ENCODE measurements around the gene CAND2. TPM values are rescaled to one million over a fixed set of nuclear protein-coding genes. Genes with fewer than 3 reads are reported as not detected.
"Not testable (repeated sequence)": the region's sequence is repeated elsewhere in the genome, so short reads cannot be mapped to it uniquely, and the experiment has no call there.

Gene CAND2
- total RNA-seq, 2 donors from 2014 or later = 41.6 to 51.0 TPM

GRCh38 chr3:12768579-12769527 is 27.6 kb upstream of the CAND2 start:
- DNase-seq = no peak
- intact Hi-C loops (cut with DNase I) = no loop called here

GRCh38 chr3:12769761-12770160 is 26.7 kb upstream of the CAND2 start:
- DNase-seq = no peak
- intact Hi-C loops (cut with DNase I) = no loop called here
- no peak for ATAC-seq

More at GRCh38 chr3:12768579-12769527, 27.6 kb upstream of the CAND2 start:
- no peak for ATAC-seq

DNA sequence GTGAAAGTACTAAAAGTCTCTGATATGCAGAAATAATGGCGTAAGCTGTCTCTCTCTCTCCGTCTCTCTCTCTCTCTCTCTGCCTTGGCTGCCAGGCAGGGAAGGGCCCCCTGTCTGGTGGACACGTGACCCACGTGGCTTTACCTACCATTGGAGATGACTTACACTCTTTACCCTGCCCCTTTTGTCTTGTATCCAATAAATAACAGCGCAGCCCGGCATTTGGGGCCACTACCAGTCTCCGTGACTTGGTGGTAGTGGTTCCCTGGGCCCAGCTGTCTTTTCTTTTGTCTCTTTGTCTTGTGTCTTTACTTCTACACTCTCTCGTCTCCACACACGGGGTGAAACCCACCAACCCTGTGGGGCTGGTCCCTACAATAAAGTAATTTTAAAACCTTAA is 25.2 kb upstream of the CAND2 start:
- no peak for DNase-seq
- intact Hi-C loops (cut with DNase I) = no loop called here
- ATAC-seq = no peak

DNA sequence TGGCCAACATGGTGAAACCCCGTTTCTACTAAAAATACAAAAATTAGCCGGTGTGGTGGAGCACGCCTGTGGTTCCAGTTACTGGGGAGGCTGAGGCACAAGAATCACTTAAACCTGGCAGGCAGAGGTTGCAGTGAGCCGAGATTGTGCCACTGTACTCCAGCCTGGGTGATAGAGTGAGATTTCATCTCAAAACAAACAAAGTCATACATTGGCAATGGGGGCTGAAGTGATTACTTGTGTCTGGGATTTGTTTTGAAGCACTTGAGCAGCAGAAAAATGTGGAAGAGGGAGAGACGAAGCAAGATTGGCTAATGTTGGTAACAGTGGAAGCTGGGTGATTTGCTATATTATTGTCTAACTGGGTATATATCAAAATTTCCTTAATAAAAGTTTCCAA is 24.0 kb upstream of the CAND2 start:
- ATAC-seq = no peak
- intact Hi-C loops (cut with DNase I) = no loop called here
- no peak for DNase-seq

DNA sequence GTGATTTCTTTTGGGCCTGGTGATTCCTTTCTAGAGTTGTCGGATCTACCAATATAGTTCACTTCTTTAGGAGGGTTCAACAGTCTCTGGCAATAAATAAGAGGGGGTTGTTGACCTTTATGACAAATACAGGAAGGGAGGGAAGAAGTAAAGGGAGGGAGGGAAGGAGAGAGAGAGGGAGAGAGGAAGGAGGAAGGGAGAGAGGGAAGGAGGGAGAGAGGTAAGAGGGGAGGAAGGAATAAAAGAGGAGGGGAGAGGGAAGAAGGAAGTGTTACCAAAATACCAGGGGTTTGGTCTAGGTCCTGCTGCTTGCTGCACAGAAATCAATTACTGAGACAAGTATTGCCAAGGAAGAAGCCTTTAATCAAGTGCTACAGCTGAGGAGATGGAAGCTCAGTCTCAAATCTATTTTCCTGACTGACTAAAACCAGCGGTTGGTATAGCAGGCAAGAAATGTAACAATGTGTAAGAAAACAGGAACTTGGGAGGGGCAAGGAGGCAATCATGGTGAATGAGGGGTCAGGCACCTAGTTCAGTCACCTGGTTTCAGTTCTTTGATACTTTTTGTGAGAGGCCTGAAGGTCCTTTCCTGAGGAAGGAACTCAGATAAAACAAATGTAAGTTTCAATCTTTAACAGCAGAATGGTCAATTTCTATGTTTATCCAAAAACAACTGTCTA is 23.3 kb upstream of the CAND2 start:
- ATAC-seq (no peak), DNase-seq (no peak)
- intact Hi-C loops (cut with DNase I) = no loop called here

GRCh38 chr3:12773710-12774086 is 22.8 kb upstream of the CAND2 start:
- intact Hi-C loops (cut with DNase I) = no loop called here
- DNase-seq (no peak), ATAC-seq (peak; percentile 38 to 66)

GRCh38 chr3:12774619-12775018 is 21.9 kb upstream of the CAND2 start:
- DNase-seq (no peak), ATAC-seq (no peak)
- intact Hi-C loops (cut with DNase I) = no loop called here

GRCh38 chr3:12775226-12775625 is 21.3 kb upstream of the CAND2 start:
- DNase-seq = no peak
- ATAC-seq = no peak
- intact Hi-C loops (cut with DNase I) = no loop called here

DNA sequence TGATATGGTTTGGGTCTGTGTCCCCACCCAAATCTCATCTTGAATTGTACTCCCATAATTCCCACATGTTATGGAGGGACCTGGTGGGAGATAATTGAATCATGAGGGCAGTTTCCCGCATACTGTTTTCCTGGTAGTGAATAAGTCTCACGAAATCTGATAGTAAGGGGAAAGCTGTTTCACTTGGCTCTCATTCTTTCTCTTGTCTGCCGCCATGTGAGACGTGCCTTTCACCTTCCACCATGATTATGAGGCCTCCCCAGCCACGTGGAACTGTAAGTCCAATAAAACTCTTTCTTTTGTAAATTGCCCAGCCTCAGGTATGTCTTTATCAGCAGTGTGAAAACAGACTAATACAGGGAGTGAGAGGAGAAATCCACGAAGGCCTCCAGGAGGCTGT is 20.5 kb upstream of the CAND2 start:
- DNase-seq; ATAC-seq; intact Hi-C loops (cut with DNase I): not testable (repeated sequence)

GRCh38 chr3:12777171-12777570 is 19.3 kb upstream of the CAND2 start:
- ATAC-seq (no peak), DNase-seq (no peak)
- intact Hi-C loops (cut with DNase I) = no loop called here

- peak in 1 of 2 donors; percentile 40 for ATAC-seq
- intact Hi-C loops (cut with DNase I) = no loop called here
These were observed 15.7 kb upstream of the CAND2 start for GRCh38 chr3:12780751-12781150.

GRCh38 chr3:12782172-12782815 is 14.2 kb upstream of the CAND2 start:
- DNase-seq (peak; percentile 48), ATAC-seq (peak in 1 of 2 donors; percentile 90)
- intact Hi-C loops (cut with DNase I) = no loop called here

More at GRCh38 chr3:12780751-12781150, 15.7 kb upstream of the CAND2 start:
- no peak for DNase-seq

DNA sequence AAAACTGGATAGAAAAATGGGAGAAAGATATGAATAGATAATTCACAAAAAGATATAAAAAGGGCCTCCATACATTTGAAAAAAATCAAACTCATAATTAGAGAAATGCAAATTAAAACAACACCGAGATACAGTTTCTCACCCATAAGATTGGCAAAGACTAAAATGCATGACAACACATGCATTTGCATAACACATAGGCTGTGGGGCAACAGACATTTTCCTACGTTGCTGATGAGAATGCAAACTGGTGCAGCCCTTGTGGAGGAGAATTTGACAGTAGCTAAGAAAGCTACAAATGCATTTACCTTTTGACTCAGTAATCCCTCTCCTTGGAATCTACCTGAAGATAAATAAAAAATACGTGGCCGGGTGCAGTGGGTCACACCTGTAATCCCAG is 11.4 kb upstream of the CAND2 start:
- no peak for ATAC-seq
- intact Hi-C loops (cut with DNase I) = no loop called here

GRCh38 chr3:12787346-12787745 is 9.1 kb upstream of the CAND2 start:
- DNase-seq (peak; percentile 52), ATAC-seq (peak; percentile 66 to 76)
- intact Hi-C loops (cut with DNase I) = not testable (repeated sequence)

More for the DNA sequence above, 11.4 kb upstream of the CAND2 start:
- DNase-seq = no peak

DNA sequence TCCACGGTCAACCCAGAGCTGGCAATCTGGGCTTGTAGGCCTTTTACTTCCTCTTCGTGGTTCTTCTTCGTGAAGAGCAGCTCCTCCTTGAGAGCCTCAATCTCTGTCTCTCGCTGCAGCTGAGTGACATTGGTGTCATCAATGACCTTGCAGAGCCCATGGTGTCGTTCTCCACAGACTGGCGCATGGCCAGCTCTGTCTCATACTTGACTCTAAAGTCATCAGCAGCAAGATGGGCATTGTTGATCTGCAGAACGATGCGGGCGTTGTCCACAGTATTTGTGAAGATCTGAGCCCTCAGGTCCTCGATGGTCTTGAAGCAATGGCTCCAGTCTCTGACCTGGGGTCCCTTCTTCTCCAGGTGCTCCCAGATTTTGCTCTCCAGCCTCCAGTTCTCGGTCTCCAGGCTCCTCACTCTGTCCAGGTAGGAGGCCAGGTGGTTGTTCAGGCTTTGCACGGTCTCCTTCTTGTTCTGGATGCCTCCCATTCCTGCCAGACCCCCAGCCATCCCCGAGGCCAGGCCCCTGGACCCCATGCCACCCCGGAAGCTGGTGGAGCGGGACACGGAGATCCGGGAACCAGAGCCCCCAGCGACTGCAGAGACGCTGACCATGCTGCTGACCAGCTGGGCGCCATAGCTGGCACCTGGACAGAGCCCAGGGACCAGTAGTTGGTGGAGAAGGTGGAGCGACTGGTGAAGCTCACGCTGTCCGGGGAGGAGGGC is 8.4 kb upstream of the CAND2 start:
- intact Hi-C loops (cut with DNase I); DNase-seq; ATAC-seq: not testable (repeated sequence)

DNA sequence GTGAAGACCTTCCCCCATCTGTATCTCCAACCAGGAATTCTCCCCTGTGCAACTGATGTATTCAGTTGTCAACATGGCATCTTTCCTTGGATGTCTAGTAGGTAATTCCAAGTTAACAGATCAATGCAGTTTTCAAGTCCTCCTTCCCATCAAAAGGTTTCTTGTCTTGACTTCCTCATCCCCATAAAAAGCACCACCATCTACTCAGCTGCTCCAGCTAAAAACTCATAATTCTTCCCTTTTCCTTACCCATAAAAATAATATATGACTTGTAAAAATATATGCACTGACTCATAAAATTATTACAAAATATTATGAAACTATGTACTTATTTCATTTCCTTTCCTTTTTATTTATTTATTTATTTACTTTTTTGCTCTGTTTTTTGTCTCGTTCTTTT is 5.0 kb upstream of the CAND2 start:
- intact Hi-C loops (cut with DNase I) = no loop called here
- ATAC-seq = no peak
- DNase-seq = no peak

DNA sequence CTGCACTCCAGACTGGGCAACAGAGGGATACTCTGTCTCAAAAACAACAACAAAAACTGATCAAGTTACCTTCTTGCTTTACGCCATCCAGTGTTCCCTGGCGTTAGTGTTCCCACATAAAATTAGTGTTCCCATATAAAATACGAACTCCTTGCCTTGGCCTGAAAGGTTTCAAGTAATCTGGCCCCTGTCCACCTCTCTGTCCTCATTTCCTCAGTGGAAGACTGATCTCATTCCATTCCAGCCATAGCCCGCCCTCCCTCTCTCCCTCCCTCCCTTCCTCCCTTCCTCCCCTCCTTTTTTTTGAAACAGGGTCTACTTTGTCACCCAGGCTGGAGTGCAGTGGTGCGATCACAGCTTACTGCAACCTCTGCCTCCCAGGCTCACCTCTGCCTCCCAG is 2.8 kb upstream of the CAND2 start:
- ATAC-seq = no peak

GRCh38 chr3:12797124-12797891 is 828 bp downstream of the CAND2 start:
- ATAC-seq (peak; percentile 10 to 13), DNase-seq (no peak)
- intact Hi-C loops (cut with DNase I) = no loop called here

More for the DNA sequence above, 2.8 kb upstream of the CAND2 start:
- no peak for DNase-seq
- intact Hi-C loops (cut with DNase I) = no loop called here

Data from left cardiac atrium (tissue), 4 donors.